NCI-H128 (cell line): ENCODE data around the gene SHE.
"Not testable (repeated sequence)": the region's sequence is repeated elsewhere in the genome, so short reads cannot be mapped to it uniquely, and the experiment has no call there.

ENCODE experiments used
- DNase-seq: peaks from one replicate; lab custom pipeline; 2025; ENCODE audit not compliant: unreplicated experiment; lab: John Stamatoyannopoulos, UW

Gene SHE

DNA sequence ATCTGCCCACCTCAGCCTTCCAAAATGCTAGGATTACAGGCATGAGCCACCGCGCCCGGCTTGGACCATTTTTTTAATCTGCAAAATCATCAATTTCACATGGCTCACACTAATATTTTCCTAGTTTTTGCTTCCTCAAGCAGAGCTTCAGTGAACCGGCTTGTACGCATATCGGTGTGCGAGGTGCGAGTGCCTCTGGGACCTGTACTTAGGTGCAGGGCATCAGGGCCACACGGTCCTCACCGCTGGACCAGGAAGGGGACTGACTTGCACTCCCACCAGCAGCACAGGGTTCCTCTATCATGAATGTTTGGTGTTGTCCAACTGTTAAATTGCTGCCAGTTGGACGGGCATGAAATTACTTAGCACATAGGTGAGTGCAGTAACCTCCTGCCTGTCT, 15.4 kb upstream of the SHE start:
- DNase-seq = no peak

DNA sequence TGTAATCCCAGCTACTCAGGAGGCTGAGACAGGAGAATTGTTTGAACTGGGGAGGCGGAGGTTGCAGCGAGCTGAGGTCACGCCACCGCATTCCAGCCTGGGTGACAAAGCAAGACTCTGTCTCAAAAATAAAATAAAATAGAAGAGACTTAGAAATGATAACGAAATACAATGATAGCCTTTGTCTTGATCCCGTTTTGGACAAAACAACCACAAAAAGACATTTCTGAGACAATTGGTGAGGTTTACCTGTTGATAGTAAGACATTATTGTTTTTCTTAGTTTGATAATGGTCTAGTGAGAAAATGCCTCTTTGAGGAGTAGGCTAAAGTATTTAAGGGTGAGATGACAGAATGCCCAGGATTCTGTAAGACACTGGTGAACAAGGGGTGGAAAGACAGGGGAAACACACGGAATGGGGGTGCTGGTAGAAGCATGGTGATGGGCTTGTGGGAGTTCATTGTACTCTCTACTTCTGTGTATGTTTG, 11.9 kb upstream of the SHE start:
- no peak for DNase-seq

DNA sequence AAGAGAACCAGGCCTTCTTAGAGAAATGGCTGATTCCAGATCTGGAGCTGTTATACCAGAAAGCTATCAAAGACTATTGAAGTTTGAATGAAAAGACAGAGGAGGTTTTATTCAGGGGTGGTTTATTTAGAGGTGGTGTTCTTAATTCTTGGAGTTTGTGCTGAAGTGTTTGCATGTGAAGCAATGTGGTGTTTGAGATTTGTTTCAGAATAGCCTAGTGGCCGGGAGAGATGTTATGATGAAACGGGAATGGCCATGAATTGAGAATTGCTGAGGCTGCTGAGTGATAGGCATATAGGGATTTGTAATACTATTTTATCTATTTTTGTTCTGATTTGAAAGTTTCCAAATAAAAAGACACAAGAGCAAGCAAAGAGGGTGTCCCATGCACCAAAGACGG, 10.5 kb upstream of the SHE start:
- DNase-seq = no peak

DNA sequence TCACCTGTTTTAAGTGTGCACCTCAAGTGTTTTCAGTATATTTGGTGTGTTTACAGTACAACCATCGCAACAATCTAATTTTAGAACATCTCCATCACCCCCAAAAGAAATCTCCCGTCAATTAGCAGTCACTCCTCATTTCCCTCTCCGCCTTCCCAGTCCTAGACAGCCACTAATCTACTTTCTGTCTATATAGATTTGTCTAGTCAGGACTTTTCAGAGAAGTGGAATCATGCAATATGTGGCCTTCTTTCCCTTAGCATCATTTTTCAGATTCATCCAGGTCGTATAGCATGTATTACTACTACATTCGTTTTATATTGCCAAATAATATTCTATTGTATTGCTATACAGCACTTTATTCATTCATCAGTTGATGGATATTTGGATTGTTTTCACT, 1.7 kb upstream of the SHE start:
- no peak for DNase-seq

DNA sequence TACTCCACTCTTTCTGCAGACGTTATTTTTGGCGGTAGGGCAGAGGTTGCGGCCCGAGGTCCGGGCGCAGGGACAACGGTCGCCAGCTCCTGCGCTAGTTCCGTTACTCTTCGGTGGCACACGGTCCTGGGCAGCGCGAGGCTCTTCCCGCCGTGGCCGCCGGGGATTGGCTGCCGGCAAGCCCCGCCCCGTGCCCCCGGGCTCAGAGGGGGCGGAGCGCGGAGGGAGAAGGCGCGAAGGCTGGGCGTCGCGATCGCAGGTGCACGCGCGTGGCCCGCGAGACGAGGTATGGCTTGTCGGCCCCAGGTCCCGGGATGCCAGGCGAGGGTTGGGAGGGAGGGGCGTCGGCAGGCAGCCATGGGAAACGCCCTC, 518 bp upstream of the SHE start:
- no peak for DNase-seq

DNA sequence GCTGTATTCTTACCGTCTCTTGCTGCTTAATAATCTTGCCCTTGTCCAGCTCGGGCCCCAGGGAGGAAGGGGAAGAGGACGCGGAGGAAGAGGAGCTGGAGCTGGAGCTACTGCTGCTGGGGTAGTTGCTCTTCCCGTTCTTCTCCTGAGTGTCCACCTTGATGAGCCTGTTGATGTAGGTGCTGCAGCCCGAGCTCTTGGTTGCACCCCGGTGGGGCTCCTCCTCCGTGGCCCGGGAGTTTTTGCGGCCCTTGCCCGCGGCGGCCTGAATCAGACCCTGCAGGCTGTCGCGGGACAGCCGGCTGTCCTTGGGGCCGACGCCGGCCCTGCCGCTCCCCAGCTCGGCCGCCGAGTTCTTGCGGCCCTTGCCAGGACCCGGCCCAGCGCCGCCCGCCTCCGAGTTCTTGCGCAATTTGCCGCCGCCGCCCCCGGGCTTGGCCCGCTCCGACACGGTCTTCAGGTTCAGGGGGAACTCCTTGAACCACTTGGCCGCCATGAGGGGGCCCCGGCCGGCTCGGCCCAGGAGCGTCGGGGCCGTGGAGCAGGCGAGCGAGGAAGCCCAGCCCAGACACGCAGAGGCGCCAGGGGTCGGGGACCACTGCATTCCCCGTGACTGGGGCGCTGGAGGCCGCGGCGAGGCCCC, 668 bp downstream of the SHE start:
- DNase-seq = no peak

DNA sequence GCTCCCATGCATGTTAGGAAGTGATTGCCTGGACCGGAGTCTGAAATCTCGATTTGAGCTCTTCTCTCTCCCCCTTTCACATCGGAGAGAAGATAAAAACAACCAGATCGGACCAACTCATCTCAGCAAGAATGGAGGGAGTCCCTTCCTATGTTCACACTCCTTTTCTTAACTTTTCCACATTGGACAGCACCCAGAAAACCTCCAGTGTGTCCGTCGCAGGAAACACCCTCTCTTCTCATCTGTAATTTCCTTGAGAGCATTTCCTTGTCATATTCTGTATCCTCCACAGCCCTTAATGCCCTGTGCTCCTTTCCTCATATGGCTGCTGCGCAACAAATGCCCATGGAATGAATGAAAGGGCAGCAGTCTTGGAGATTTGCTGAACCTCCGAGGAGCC, 1.7 kb downstream of the SHE start:
- DNase-seq = no peak

DNA sequence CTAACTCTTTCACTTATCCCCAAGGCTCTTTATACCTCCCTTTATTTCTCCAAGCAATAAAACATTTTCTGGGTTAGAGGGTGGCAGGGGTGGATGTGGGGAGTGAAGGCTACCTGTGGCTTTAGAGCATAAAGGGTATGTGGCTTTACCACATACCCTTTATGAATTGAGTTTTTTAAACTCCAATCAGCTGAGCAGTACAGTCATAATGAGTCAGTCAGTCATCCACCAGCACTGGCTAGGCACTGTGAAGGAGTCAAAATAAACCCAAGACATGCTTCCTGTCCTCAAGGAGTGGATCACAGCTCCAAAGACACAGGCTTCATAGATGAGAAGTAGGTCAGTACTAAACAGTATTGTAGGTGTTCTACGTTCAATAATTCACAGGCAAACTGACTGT, 2.8 kb downstream of the SHE start:
- no peak for DNase-seq

DNA sequence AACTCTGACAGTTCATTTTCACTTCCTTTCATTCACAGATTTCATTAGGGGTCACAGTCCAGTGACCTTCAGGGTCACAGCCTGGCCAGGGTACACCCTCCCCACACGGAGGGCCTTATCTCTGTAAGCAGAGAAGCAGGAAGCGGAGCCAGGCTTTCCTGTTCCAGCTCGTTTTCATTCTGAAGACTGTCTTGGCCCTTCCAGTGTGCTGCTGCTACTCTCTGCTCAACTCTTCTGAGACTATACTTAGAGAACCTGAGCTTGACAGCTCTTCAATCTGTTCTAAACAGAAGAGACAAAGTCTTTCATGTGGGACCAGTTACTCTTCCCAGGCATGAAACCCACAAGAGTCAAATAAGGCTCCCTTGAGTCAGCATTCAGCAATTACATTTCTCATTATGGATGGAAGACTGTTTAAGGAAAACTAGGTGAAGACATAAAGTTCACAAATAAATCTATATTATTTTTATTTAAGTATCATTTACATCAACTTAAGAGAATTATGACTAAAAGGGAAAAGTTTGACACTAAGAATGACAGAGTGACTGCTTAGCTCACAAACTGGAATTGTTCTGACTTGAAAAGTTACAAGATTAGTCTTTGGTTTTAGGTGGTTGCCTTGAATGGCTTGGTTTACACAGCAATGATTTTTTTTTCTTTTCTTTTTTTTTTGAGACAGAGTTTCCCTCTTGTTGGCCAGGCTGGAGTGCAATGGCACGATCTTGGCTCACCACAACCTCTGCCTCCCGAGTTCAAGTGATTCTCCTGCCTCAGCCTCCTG, 5.0 kb downstream of the SHE start:
- DNase-seq = no peak

DNA sequence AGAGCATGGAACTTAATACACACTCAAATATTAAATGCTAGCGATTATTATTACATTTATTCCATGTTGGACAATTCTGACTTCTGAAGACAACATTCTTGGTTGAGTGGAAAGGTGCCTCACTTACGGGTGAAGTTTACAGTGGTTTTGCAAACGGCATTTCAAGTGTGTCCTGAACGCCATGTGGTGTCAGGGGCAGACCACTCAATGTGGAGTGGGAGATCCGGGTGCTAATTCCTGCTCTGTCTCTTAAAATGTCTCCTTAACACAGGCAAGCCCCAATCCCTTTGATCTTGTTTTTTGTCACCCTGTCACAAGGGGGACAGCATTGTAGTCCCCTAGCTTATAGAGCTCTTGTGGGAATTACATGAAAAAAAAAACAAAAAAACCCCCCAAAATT, 5.8 kb downstream of the SHE start:
- DNase-seq = no peak

DNA sequence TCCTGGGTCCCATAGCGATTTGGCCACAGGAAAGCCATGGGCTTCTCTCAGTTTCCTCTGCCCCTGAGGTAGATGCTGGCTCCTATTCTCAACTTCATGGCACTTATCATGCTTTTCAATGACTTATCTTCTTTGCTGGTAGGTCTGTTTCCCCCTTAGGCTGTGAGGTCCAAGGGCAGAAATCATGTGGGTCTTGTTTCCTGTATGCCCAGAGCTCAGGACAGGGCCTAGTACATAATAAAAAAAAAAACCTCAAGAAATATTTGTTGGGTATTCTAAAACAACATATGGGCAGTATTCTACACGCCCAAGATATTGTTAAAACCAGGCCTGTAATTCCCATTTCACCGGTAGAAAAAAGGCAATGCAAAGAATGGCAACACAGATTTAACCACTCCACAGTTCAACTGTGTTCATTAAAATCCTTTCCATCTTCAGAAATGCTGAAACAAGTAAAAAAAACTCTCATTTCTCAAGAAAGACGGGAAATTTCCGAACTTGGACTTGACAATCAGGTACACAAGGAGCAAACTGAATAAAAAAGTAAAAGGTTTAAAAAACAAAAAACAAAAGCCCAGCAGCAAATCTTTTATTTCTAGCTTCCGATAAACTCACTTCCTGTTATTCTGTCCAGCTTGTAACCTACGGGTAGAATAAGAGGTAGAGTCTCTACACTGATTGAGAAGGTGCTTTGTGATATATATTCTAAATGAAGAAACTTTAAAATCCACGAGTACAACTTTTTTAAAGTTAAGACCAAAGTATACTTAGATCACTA, 6.5 kb downstream of the SHE start:
- DNase-seq = no peak

DNA sequence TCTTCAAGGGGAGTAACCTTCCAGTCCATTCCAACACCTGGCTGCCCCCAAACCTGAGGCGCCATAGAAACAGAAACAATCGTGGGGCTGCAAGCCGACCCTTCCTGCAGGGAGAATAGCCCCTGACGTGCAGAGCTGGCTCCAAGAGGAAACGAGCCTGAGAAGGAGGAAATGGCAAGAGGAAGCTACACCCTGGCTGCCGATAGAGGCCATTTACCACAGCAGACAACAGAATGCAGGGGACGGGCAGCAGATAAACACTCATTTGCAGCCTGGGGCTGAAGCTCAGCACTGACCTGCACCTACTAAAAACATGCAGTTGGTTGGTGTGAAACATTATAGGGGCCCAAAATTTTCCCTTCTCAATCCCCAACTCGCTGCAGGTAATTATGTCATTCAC, 8.9 kb downstream of the SHE start:
- DNase-seq = no peak

DNA sequence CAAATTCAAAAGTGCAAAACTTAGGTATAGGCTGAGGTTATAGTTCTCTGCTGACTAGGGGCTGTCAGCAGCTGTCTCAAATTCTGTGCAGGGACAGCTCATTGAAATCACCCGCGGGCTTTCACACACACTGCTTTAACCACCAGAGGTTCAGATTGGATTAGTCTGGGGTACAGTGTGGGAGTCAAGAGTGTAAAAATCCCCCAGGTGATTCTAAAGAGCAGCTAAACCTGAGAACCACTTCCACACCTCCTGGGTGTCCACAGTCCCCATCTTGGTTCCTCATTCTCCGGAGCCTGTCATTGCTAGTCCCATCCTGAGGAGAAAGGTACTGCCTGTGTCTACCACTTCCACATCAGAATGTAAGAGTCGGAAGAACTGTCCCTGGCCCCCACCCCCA, 10.1 kb downstream of the SHE start:
- no peak for DNase-seq

DNA sequence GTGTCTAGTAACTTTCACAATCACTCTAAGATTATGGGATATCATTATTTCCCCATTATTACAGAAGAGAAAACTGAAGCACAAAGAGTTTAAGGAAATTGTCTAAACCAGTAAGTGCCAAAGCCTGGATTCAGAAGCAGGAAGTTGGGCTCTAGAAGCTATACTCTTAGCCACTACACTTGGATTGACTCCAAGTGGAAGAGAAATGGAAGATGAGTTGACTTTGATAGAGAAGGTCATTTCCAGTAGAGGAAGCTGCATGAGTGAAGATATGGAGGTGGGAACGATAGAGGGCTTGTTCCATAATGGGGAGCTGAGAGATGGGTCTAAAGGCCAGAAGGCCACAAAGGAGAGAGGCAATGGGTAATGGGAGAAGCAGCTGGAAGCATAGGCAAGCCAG, 11.9 kb downstream of the SHE start:
- DNase-seq = no peak

DNA sequence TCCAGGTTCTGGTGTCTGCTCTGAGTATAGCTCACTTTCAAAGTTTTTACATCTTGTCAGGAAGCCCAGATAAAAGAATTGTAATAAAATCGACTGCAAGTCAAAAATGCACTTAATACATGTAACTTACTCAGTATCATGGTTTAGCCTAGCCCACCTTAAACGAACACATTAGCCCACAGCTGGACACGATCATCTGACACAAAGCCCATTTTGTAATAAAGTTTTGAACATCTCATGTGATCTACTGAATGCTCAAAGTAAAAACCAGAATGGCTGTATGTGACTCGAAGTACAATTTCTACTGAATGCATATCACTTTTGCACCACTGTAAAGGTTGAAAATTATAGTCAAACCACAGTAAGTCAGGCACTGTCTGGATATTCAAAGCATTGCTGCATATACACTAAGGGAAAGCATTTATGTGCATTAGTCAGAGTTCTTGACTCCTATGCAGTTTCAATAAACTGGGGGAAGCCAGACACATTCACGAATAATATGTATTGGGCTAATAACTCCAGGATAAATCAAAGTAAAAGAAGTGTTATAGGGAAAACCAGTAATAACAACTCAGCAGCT, 12.4 kb downstream of the SHE start:
- DNase-seq = no peak

DNA sequence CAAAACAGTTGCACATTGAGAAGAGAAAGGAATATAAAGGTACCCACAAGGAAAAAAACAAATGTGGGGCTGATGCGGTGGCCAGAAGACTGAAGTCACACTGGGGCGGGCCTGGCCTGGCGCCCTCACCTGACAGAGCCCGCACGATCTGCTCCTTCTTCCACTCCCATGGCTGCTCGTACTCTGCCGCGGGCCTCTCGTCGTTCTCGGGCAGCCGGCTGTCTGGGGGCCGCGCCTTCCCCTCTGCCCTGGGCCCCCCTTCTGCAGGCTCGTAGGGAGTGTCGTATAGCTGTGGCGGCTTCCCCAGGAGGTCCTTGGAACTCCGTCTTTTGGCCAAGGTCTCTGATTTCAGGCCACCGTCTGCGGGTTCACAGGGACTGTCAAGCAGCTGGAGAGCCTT, 13.3 kb downstream of the SHE start:
- no peak for DNase-seq

DNA sequence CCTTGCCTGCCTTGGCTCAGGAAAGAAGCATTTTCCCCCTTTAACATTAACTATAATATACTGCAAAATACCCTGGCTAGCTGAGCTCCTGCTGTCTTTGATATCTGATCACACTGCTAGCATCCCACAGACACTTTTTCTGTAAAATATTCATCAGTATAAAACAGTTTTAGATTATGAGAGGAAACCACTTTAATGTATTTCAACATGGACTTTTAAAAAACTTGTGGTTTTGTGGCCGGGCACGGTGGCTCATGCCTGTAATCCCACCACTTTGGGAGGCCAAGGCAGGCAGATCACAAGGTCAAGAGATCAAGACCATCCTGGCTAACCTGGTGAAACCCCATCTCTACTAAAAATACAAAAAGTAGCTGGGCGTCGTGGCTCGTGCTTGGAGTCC, 15.5 kb downstream of the SHE start:
- not testable (repeated sequence) for DNase-seq

DNA sequence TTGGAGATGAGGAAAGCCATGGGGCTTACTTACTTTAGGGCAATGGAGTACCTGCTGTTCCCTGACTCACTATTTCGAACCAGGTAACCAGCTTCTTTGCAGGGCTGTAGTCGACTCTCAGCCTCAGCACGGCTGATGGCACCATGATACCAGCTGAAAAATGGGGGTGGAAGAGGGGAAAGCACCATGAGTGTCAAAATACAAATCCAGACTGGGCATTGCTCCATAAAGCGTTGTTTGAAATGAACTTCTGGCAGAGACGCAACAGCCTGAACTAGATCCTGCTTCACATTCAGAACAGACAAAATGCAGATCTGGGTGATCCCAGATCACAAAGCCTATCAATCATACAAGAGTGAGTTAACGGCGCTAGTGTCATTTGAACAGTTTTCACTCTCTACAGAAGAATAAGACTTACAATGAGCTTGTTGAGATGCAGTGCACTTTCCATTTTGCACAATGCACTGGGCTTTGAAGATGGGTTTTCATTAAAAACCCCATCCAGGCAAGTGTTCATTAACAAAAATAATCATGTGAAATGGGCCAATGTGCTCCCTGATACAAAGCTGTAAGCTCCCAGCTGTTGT, 16.2 kb downstream of the SHE start:
- no peak for DNase-seq

DNA sequence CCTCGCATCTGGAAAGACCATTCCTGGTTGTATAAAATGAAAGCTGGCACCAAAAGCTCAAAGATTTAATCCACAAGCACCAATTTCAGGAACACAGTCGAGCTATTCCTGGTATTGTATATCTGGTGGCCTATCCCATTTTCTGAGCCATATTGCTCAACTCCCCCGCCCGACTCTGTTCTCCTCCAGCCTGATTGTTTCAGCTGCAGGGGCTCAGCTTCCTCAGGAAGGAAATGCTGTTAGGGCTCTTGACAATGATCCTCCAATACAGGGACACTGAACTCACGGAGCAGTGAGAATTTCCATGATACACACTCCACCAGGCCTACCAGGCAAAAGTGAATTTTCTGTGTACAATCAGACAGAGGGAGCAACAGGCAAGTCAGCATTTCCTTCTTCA, 17.1 kb downstream of the SHE start:
- no peak for DNase-seq

DNA sequence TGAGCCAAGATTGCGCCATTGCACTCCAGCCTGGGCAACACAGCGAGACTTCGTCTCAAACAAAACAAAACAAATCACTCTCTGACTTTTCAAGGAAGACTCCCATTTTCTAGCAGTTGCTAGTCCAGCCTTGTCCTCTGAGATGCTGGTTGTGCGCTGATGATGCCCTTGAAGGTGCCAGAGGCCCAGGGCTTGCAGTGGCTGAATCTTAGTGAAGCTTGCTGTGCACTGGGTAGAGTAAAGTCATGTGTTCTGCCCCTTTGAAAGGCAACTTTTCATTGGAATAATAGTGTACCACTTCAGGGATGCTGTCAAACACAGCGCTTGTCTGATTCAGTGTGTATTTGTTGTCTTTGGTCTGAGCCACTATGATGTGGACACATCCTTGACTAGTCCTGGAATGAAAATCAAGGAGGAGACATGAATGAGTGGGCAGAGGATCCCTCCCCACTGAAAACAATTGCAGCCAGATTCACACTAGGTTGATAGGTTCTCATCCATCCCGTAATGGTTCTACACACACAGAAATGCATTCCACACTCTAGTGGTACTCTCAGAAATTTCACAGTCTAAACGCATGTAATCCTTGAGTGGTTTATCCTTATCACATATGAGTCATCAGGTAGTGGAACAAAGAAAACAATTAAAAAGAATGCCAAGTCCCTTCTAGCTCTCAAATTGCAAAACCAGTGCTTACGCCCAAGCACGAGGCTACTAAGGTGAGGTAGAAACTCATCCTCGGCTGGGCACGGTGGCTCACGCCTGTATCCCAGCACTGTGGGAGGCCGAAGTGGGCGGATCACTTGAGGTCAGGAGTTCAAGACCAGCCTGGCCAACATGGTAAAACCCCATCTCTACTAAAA, 18.0 kb downstream of the SHE start:
- no peak for DNase-seq
